Esophagus muscularis mucosa (tissue), 3 donors: ENCODE results near the gene CBFA2T2.

Source experiments
- POLR2A ChIP-seq: fragments of 450-650 bp; IDR thresholded peaks from one replicate; pipeline ENCODE4 v1.6.1; 2017; ENCODE audit warnings: antibody characterized with exemption, moderate library complexity, mild to moderate bottlenecking, low read depth
- POLR2AphosphoS5 ChIP-seq, 2 donors: sonication (generic); formaldehyde crosslinking; IDR thresholded peaks; one replicate each; pipeline ENCODE4 v1.6.1; 2017; ENCODE audit warnings: antibody characterized with exemption in 2 of 2
- TF ChIP-seq, protein P1 (sequence below), 3 experiments: fragments of 200-600 bp in 2 of 3; fragments of 450-650 bp in 1 of 3; sonication (generic) in 2 of 3; IDR thresholded peaks; one replicate each; pipeline ENCODE4 v1.5.1; 2017 to 2019; ENCODE audit warnings: antibody characterized with exemption in 3 of 3, mild to moderate bottlenecking in 2 of 3, moderate library complexity in 1 of 3

DNA sequence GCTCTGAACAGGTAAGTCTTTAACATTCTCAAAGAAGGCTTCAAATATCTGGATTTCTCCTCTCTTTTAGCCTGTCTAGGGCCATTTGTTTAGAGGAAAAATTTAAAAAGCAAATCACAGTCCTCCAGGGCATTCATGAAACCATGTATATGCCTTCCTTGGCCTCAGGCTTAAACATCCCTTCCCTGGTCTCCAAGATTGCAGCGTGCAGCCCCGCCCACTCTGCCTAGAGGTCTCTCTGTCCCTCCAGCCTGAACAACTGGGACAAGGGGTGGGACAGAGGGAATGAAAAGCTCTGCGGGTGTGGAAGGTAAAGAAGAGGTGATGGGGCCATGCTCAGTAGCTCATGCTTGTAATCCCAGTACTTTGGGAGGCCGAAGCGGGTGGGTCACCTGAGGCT lies 9.8 kb upstream of the CBFA2T2 start:
- TF ChIP-seq, protein P1, sequence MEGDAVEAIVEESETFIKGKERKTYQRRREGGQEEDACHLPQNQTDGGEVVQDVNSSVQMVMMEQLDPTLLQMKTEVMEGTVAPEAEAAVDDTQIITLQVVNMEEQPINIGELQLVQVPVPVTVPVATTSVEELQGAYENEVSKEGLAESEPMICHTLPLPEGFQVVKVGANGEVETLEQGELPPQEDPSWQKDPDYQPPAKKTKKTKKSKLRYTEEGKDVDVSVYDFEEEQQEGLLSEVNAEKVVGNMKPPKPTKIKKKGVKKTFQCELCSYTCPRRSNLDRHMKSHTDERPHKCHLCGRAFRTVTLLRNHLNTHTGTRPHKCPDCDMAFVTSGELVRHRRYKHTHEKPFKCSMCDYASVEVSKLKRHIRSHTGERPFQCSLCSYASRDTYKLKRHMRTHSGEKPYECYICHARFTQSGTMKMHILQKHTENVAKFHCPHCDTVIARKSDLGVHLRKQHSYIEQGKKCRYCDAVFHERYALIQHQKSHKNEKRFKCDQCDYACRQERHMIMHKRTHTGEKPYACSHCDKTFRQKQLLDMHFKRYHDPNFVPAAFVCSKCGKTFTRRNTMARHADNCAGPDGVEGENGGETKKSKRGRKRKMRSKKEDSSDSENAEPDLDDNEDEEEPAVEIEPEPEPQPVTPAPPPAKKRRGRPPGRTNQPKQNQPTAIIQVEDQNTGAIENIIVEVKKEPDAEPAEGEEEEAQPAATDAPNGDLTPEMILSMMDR (IDR thresholded peaks at IDR 0.05) = no peak
- TF ChIP-seq POLR2AphosphoS5 (IDR thresholded peaks at IDR 0.05) (no peak), POLR2A (no peak)
